ENCODE data around the gene ETV5.

The ETV5 gene

GRCh38 chr3:186014866-186015265 is 94.0 kb downstream of the ETV5 start:
- DNase-seq: no peak

GRCh38 chr3:186013312-186013711 is 95.6 kb downstream of the ETV5 start:
- no peak for DNase-seq

DNA sequence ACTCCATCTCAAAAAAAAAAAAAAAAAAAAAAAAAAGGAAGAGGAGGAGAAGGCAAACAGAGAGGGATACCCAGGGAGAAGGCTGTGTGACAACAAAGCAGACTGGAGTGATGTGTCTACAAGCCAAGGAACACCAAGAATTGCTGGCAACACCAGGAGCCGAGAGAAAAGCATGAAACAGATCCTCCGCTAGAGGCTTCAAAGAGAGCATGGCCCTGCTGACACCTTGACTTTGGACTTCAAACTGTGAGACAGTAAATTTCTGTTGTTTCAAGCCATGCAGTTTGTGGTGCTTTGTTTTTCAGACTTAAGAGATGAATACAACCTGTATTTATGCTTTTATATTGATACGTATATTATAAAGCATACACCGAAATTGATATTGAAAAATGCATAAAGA is 96.8 kb downstream of the ETV5 start:
- no peak for DNase-seq

- DNase-seq: no peak
Measured at GRCh38 chr3:186004671-186005070, 104.2 kb downstream of the ETV5 start.

GRCh38 chr3:186004209-186004608 is 104.7 kb downstream of the ETV5 start:
- no peak for DNase-seq

GRCh38 chr3:186003610-186004009 is 105.3 kb downstream of the ETV5 start:
- no peak for DNase-seq

DNA sequence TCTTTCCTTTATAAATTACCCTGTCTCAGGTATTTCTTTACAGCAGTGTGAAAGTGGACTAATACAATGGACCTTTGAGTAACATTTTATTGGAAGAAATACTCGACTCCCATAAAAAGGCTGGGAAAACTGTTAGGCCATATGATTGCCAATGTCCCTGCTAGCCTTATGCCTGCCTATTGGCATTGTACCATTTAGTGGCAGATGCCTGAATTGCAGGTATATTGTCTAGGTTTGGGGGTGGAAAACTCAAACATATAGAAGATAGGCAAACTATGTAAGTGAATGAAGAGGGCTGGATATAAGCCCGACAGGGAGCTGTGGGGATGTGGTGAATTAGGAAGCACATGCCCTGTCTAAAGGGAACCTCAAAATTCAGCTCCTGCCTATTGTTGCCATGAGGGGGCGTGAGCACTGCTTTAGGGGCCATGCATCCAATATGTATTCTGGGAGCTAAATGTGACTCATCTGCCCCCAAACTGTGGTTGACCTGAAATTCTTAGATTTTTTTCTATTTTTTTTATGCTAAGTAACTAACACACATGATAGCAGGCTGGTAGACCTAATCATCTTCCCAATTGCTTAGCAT is 105.9 kb downstream of the ETV5 start:
- peak; percentile 20 for DNase-seq

DNA sequence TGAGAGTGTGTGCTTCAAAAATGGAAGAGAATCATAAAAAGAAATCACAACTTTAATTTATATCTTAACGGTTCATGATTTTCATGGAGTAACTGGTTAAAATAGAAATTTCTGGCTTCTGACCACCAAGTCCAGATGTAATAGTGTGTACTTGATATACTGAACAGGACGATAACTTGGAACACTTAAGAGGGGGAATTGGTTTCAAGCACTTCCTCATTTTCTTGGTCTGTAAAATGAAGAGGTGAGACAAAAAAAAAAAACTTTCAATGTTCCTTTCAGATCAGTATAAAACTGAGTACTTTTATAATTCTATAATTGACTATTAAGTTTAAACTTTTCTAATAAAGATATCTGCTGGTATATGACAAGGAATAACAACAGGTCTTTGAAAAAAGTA is 107.0 kb downstream of the ETV5 start:
- DNase-seq: no peak

DNA sequence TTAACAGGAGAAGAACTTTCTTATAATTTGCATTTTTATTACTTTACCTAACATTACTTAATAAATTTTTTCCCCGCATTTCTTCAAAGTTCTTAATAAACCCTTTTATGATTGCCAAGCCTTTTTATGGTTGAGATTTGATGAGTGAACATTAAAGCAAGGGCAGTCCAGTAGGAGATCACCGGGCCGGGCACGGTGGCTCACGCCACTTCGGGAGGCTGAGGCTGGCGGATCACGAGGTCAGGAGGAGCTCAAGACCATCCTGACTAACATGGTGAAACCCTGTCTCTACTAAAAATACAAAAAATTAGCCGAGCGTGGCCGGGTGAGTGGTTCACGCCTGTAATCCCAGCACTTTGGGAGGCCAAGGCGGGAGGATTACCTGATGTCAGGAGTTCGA is 109.7 kb downstream of the ETV5 start:
- no peak for DNase-seq

GRCh38 chr3:185998136-185998535 is 110.8 kb downstream of the ETV5 start:
- no peak for DNase-seq

DNA sequence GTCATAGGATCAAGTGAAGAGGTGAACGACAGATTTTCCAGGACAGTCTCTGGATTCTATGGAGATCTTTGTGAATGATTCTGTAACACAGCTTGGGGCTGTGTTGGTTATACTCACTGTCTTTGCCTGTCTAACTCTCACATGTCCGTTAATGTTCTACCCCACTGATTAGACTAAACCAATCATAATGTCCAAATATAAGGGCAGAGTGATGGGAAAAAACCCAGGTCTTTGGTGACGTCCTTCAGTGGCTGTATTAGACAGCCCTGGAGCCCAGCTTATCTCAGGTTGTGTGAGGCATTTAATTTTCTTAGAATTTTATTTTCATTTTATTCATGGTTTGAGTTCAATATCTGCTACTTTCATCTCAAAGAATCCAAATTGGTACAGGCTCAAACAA is 111.8 kb downstream of the ETV5 start:
- DNase-seq: no peak

All from DMS 273 treated with DMSO at 0.1 percent for 48 hours (cell line).